ENCODE data around the gene LRRN4CL.
"Not testable (repeated sequence)": the region's sequence is repeated elsewhere in the genome, so short reads cannot be mapped to it uniquely, and the experiment has no call there.

Gene LRRN4CL

GRCh38 chr11:62689421-62690183 lies at the start of gene LRRN4CL:
LRRN4CL (minus strand) TSS chr11:62689530; CDS start chr11:62688508, 1,022 bp downstream.
- DNase-seq = no peak

GRCh38 chr11:62737196-62737595 lies 47.9 kb upstream of the LRRN4CL start:
- DNase-seq = no peak

GRCh38 chr11:62732830-62733229 lies 43.5 kb upstream of the LRRN4CL start:
- DNase-seq = no peak

GRCh38 chr11:62730076-62730475 lies 40.7 kb upstream of the LRRN4CL start:
- DNase-seq = not testable (repeated sequence)

- DNase-seq = peak; percentile 74
Observed at GRCh38 chr11:62728171-62728988, 39.0 kb upstream of the LRRN4CL start, which contains the start of gene TTC9C. TTC9C (plus strand) TSS chr11:62728486; CDS start chr11:62728849, 363 bp downstream.

GRCh38 chr11:62727872-62728170 lies 38.5 kb upstream of the LRRN4CL start:
- peak; percentile 98 for DNase-seq

GRCh38 chr11:62727165-62727871 lies 38.0 kb upstream of the LRRN4CL start, which contains the start of gene HNRNPUL2:
HNRNPUL2 (minus strand) TSS chr11:62727457; CDS start chr11:62727156, 301 bp downstream.
- DNase-seq = peak; percentile 100

GRCh38 chr11:62726915-62727164 lies 37.5 kb upstream of the LRRN4CL start:
- DNase-seq = no peak

- DNase-seq = no peak
Observed at GRCh38 chr11:62726156-62726914, 37.0 kb upstream of the LRRN4CL start.

- DNase-seq = no peak
Observed at GRCh38 chr11:62725646-62726045, 36.3 kb upstream of the LRRN4CL start.

- DNase-seq = no peak
Observed at GRCh38 chr11:62724171-62724570, 34.8 kb upstream of the LRRN4CL start.

- no peak for DNase-seq
Observed at GRCh38 chr11:62721994-62722393, 32.7 kb upstream of the LRRN4CL start.

GRCh38 chr11:62719302-62719978 lies 30.1 kb upstream of the LRRN4CL start:
- DNase-seq = no peak

- no peak for DNase-seq
Observed at GRCh38 chr11:62716816-62717215, 27.5 kb upstream of the LRRN4CL start.

GRCh38 chr11:62716206-62716605 lies 26.9 kb upstream of the LRRN4CL start:
- DNase-seq = no peak

- no peak for DNase-seq
Observed at GRCh38 chr11:62715150-62716130, 26.1 kb upstream of the LRRN4CL start.

GRCh38 chr11:62713343-62713742 lies 24.0 kb upstream of the LRRN4CL start:
- no peak for DNase-seq

- DNase-seq = no peak
Observed at GRCh38 chr11:62712861-62713260, 23.5 kb upstream of the LRRN4CL start.

- DNase-seq = no peak
Observed at GRCh38 chr11:62712276-62712812, 23.0 kb upstream of the LRRN4CL start.

- DNase-seq = no peak
Observed at GRCh38 chr11:62710001-62710345, 20.6 kb upstream of the LRRN4CL start.
